Measurements from ENCODE around the gene HIVEP3. TPM values are rescaled to one million over a fixed set of nuclear protein-coding genes. Genes with fewer than 3 reads are reported as not detected.

The HIVEP3 gene
- total RNA-seq, 1 donor from 2014 or later, result 3.6 TPM

DNA sequence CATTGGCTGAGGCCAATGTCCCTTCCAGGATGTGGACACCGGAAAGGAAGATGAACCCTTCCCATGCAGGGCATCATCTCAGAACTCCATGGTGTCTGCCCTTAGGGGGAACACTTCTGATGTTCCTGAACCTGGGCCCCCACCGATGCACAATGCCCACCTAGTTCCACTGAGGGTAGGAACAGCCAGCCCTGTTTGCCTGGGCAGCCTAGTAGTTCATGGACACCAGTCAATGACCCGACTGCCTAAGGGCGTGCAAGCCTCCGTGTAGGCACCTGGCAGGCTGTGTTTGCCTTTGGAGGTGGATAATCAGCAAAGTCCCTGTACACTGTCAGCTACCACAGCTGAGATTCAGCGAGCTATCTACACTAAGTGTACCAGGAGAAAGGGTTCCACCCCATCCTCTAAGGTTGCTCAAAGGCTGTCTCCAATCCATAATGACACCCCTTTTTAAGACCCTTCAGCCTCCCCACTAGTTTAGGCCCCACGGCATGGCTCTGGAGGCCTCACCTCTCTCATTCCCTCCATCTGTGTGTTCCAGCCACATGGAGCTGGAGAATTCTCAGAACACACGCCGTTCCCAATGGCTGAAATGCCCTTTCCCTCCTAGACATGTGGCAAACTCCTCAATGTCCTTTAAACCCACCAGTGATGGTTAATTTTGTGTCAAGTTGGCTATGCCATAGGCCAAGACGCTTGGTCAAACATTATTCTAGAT lies 309.4 kb downstream of the HIVEP3 start:
- Mint-ChIP-seq H3K27ac (ENCODE audit: unreplicated experiment) (no peak overlapping the region), H3K36me3 (ENCODE audit: low read depth) (peaks cover 1% of the 10 kb centered on the region), H3K9me3 (ENCODE audit: low read depth) (no peaks in the 10 kb centered on the region), H3K4me3 (ENCODE audit: unreplicated experiment) (no peak overlapping the region), H3K4me1 (ENCODE audit: low read depth) (peaks cover 19% of the 10 kb centered on the region), H3K27me3 (ENCODE audit: low read depth) (no peaks in the 10 kb centered on the region)
- TF ChIP-seq, protein P1, sequence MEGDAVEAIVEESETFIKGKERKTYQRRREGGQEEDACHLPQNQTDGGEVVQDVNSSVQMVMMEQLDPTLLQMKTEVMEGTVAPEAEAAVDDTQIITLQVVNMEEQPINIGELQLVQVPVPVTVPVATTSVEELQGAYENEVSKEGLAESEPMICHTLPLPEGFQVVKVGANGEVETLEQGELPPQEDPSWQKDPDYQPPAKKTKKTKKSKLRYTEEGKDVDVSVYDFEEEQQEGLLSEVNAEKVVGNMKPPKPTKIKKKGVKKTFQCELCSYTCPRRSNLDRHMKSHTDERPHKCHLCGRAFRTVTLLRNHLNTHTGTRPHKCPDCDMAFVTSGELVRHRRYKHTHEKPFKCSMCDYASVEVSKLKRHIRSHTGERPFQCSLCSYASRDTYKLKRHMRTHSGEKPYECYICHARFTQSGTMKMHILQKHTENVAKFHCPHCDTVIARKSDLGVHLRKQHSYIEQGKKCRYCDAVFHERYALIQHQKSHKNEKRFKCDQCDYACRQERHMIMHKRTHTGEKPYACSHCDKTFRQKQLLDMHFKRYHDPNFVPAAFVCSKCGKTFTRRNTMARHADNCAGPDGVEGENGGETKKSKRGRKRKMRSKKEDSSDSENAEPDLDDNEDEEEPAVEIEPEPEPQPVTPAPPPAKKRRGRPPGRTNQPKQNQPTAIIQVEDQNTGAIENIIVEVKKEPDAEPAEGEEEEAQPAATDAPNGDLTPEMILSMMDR (IDR thresholded peaks at IDR 0.05), result no peak
- no peak for DNase-seq (ENCODE audit: low spot score)

DNA sequence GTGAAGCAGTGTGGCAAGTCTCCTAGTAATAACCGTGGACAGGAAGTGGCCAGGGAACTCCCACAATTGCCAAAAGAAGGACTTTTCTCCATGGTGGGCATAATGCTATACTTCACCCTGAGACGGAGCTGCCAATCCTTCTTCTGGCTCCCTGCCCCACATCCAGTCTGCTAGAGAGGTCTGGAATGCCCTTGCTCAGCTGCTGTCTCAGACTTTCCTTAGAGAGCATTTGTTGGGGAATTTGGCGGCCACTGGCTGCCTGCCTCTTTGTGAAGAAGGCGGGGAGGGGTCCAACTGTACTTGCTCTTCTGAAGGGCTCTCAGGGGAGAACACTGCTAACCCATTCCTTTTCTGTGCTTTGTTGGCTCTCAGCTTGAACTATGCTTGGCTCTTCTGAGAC lies 310.5 kb downstream of the HIVEP3 start:
- Mint-ChIP-seq H3K27me3 (ENCODE audit: low read depth) (no peaks in the 10 kb centered on the region), H3K36me3 (ENCODE audit: low read depth) (peaks cover 1% of the 10 kb centered on the region), H3K27ac (ENCODE audit: unreplicated experiment) (peak overlapping the region; percentile 63), H3K9me3 (ENCODE audit: low read depth) (no peaks in the 10 kb centered on the region), H3K4me3 (ENCODE audit: unreplicated experiment) (no peak overlapping the region), H3K4me1 (ENCODE audit: low read depth) (peaks cover 15% of the 10 kb centered on the region)
- TF ChIP-seq, protein P1 (IDR thresholded peaks at IDR 0.05), result no peak
- DNase-seq (ENCODE audit: low spot score), result no peak

DNA sequence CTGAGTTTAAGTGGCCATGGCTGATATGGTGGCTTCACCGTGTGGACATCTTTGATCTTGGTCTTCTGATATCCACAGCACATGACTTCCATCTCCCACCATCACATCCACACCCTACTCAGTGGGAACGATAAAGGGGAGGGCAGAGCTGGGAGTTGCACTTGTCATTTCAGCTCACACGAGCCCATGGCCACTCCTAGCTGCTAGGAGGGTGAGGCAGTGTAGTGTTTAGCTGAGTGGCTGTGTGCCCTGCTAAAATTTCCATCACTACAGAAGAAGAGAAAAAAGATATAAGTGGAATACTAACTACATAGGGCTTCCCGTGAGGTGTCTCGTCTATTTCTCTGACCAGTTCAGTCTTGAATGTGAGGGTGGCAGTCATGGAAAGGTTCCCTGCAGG lies 310.9 kb downstream of the HIVEP3 start:
- H3K4me1 Mint-ChIP-seq (ENCODE audit: low read depth), result peaks cover 15% of the 10 kb centered on the region
- H3K36me3 Mint-ChIP-seq (ENCODE audit: low read depth), result peaks cover 1% of the 10 kb centered on the region
- H3K27ac Mint-ChIP-seq (ENCODE audit: unreplicated experiment), result peak overlapping the region; percentile 52
- H3K9me3 Mint-ChIP-seq (ENCODE audit: low read depth), result no peaks in the 10 kb centered on the region
- H3K27me3 Mint-ChIP-seq (ENCODE audit: low read depth), result no peaks in the 10 kb centered on the region
- TF ChIP-seq, protein P1 (IDR thresholded peaks at IDR 0.05), result no peak
- DNase-seq (ENCODE audit: low spot score), result no peak
- no peak overlapping the region for H3K4me3 Mint-ChIP-seq (ENCODE audit: unreplicated experiment)

DNA sequence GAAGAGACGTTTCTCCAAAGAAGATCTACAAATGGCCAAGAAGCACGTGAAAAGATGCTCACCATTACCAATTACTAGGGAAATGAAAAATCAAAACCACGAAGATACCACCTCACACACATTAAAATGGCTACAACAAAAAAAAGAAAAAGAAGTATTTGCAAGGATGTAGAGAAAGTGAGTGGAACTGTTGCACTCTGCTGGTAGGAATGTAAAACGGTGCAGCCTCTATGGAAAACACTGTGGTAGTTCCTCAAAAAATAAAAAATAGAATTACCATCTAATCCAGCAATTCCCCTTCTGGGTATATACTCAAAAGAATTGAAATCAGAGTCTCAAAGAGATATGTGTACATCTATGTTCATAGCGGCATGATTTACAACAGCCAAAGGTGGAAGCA lies 318.8 kb downstream of the HIVEP3 start:
- TF ChIP-seq, protein P1 (IDR thresholded peaks at IDR 0.05), result peak; percentile 79
- DNase-seq (ENCODE audit: low spot score), result no peak
- Mint-ChIP-seq H3K27me3 (ENCODE audit: low read depth) (no peaks in the 10 kb centered on the region), H3K27ac (ENCODE audit: unreplicated experiment) (no peak overlapping the region), H3K4me1 (ENCODE audit: low read depth) (no peaks in the 10 kb centered on the region), H3K4me3 (ENCODE audit: unreplicated experiment) (no peak overlapping the region), H3K9me3 (ENCODE audit: low read depth) (peaks cover 15% of the 10 kb centered on the region), H3K36me3 (ENCODE audit: low read depth) (peaks cover 2% of the 10 kb centered on the region)

DNA sequence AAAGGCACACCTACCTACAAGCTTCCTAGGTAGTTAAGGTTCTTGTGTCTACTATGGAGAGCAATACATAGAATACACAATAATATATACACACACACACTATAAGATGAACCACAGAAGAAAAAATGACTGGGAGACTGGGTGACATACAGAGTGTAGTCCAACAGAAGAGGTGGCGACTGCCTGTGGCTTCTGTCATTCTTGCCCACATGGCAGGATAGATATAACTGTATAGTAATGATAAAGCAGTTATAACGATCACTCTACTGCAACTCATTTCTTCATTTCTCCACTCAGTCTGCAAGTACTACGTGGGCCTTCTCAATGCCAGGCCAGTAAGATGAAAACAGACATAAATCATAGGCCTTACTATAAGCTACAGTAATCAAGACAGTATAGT lies 320.4 kb downstream of the HIVEP3 start:
- Mint-ChIP-seq H3K4me3 (ENCODE audit: unreplicated experiment) (no peak overlapping the region), H3K27ac (ENCODE audit: unreplicated experiment) (no peak overlapping the region), H3K4me1 (ENCODE audit: low read depth) (no peaks in the 10 kb centered on the region), H3K27me3 (ENCODE audit: low read depth) (no peaks in the 10 kb centered on the region), H3K9me3 (ENCODE audit: low read depth) (peaks cover 15% of the 10 kb centered on the region), H3K36me3 (ENCODE audit: low read depth) (peaks cover 2% of the 10 kb centered on the region)
- DNase-seq (ENCODE audit: low spot score), result no peak
- TF ChIP-seq, protein P1 (IDR thresholded peaks at IDR 0.05), result no peak

Measured in chondrocyte (in vitro differentiated cells).